Breast epithelium (tissue), 3 donors: ENCODE results near the gene FAM163B.

ENCODE experiments used
- POLR2A ChIP-seq: fragments of 450-650 bp; IDR thresholded peaks from one replicate; pipeline ENCODE4 v1.6.1; 2016; ENCODE audit warnings: antibody characterized with exemption, mild to moderate bottlenecking, moderate library complexity
- POLR2AphosphoS5 ChIP-seq, 3 donors: sonication (generic); formaldehyde crosslinking; IDR thresholded peaks; one replicate each; pipeline ENCODE4 v1.6.1; 2017; ENCODE audit warnings: antibody characterized with exemption in 3 of 3
- TF ChIP-seq, protein P1 (sequence below), 3 donors: fragments of 450-650 bp; IDR thresholded peaks; one replicate each; pipeline ENCODE4 v1.5.1; 2016 to 2017; ENCODE audit warnings: antibody characterized with exemption in 3 of 3, mild to moderate bottlenecking in 3 of 3, moderate library complexity in 3 of 3

DNA sequence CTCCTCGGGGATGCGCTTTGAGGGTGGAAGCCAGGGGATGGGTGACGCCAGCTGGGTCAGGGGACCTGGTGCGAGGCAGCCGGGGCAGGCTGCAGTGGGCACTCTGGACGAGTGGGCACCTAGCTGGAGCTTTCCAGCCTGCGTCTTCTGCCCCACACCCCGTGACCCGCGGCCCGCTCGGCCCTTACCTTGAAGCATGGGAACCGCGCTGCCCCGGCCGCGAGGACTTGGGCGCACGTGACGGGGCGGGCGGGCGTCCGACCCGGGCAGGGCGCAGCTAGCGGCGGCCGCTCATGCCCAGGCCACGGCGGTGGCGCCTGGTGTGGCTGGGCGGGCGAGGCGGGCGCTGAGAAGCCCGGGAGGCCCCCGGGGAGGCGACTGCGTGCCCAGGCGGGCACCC is 300 bp downstream of the FAM163B start:
- TF ChIP-seq, protein P1, sequence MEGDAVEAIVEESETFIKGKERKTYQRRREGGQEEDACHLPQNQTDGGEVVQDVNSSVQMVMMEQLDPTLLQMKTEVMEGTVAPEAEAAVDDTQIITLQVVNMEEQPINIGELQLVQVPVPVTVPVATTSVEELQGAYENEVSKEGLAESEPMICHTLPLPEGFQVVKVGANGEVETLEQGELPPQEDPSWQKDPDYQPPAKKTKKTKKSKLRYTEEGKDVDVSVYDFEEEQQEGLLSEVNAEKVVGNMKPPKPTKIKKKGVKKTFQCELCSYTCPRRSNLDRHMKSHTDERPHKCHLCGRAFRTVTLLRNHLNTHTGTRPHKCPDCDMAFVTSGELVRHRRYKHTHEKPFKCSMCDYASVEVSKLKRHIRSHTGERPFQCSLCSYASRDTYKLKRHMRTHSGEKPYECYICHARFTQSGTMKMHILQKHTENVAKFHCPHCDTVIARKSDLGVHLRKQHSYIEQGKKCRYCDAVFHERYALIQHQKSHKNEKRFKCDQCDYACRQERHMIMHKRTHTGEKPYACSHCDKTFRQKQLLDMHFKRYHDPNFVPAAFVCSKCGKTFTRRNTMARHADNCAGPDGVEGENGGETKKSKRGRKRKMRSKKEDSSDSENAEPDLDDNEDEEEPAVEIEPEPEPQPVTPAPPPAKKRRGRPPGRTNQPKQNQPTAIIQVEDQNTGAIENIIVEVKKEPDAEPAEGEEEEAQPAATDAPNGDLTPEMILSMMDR (IDR thresholded peaks at IDR 0.05): no peak
- TF ChIP-seq POLR2AphosphoS5 (IDR thresholded peaks at IDR 0.05) (no peak), POLR2A (no peak)
